ENCODE data around the gene EXOC6B. TPM values are rescaled to one million over a fixed set of nuclear protein-coding genes. Genes with fewer than 3 reads are reported as not detected.

EXOC6B gene
- total and polyA plus RNA-seq, 2 of the 8 experiments (the other 6 are each of a cell fraction or from before 2014, with no cell fraction given): 13.5 to 33.0 TPM

DNA sequence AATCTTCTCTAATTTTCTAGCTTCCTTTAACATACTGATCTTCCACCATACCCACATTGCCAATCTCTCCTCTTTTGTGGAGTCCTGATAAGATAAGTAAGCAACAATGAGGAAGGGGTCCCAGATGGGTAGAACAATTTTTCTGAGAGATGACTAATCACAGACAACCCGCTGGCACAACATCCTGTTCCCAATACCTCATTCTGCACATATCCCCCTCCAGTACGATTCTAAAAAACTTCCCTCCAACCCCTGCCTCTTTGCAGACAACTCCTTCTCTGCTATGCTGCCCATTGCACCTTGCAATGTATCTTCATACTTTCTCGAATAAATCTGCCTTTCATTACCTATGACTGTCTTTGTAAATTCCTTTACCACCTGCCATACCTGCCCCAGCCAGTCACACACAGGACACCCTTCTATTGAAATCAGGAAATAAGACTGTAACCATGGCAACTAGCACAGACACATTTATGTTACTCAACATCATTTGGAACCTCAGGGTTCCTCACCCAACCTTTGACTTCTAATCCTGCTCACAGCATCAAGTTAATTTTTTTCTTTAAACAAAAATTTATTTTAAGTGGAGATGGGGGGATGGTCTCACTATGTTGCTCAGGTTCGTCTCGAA, 7.4 kb upstream of the EXOC6B start (continued):
- TF ChIP-seq CTCF (IDR thresholded peaks at IDR 0.05; ENCODE audit: control extremely low read depth in 1 of 3, insufficient read depth in 1 of 3, low read depth in 1 of 3, low read length in 3 of 3): no peak
- TF ChIP-seq SP4 (IDR thresholded peaks at IDR 0.05; ENCODE audit: low read length): no peak
- TF ChIP-seq BRCA1 (IDR thresholded peaks at IDR 0.05; ENCODE audit: low read depth, low read length): no peak
- no peak for TF ChIP-seq POLR2AphosphoS5 (IDR thresholded peaks at IDR 0.05; ENCODE audit: low read depth, low read length)
- no peak for TF ChIP-seq HDAC6 (IDR thresholded peaks at IDR 0.05; ENCODE audit: low read depth, low read length)
- no peak for TF ChIP-seq HDAC2 (IDR thresholded peaks at IDR 0.05; ENCODE audit: borderline replicate concordance in 1 of 2, low read depth in 2 of 2, low read length in 2 of 2)
- no peak for TF ChIP-seq EP300 (IDR thresholded peaks at IDR 0.05; ENCODE audit: borderline replicate concordance in 1 of 2, low read depth in 2 of 2, low read length in 2 of 2)
